Measurements from ENCODE around the gene STAT3. TPM values are rescaled to one million over a fixed set of nuclear protein-coding genes. Genes with fewer than 3 reads are reported as not detected.

STAT3 gene
- total and polyA plus RNA-seq, 5 donors: 46.9 to 192 (median 102) TPM

DNA sequence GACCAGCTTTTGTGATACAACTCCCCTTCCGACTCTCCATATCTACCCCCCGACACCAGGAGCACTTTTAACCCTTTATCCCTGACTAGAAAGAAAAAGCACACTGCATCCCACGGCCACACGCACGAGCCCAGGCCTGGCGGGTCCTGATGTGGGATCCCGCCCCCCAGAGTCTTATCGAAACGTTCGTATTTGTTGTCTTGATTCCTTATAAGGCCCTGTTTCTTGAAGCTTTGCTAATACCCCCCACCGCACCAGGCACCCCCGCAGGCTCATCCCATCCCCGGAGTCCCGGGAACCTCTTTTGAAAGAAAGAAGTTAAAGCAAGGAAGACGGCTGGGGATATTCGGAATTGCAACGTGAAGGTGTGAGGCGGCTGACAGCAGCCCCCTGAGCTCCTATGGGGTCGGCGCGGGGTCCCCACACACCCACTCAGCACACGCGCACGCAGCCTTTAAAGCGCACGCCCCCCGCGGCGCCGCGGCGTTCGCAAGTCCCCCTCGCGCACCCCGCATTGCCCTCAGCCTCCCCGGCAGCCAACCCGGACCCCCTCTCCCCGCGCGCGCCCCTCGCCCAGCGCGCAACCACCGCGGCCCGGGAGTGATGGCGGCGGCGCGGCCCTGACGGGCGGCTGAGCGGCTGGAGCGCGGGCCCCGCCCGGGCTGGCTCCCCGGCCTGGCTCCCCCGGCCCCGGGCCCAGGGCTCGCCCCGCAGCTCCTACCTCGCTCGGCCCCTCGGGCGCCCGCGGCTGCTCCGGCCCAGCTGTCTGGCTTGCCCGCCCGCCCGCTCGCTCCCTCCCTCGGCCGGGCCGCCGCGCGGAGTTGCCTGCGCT lies 112.5 kb downstream of the STAT3 start:
- peak; percentile 47 to 54 for ATAC-seq
- H3K27me3 ChIP-seq (ENCODE audit: control insufficient read depth, insufficient read depth): no peaks in the 10 kb centered on the region
- peak overlapping the region; percentile 100 for H3K4me3 ChIP-seq (ENCODE audit: low read length)
- H3K4me1 ChIP-seq (ENCODE audit: control insufficient read depth, insufficient read depth, low read length): no peaks in the 10 kb centered on the region
- no peaks in the 10 kb centered on the region for H3K9me3 ChIP-seq (ENCODE audit: control insufficient read depth, low read length)
- intact Hi-C loops (cut with DNase I): no loop called here
- peak in 1 of 3 donors; percentile 22 for DNase-seq
- WGBS: under 1% methylated on average over 82 of the region's 82 CpGs
- H3K27ac ChIP-seq (ENCODE audit: low read length): peak overlapping the region; percentile 80

DNA sequence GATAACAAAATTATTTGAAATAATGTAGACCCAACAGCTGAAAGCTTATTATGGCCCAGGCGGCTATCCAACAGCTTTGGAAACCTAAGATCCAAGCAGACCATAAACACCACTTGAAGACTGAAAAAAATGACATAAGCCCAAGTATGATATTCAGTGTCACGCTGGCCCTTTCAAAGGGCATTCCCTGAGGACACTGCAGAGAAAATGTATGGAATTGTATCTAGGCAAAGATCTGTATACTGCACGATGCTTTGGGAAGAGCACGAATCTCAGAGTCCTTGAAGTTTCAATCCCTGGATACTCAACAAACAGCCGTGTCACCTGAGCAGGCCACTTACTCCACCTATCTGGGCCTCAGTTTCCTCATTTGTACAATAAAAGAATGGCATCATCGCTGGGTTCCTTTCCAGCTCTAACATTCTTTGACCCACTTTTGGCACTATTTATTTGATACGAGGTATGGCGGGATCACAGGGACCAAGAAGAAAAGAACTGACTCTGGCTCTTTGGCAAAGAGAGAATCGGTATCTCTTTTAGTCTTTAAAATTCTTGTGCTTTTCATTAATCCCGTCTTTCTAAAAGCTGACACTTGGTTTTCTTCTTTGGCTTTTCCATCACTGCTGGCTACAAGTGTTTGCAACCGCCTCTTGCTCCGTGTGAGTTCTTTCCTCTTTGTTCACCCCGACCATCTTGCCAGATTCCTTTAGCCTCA lies 113.3 kb downstream of the STAT3 start:
- intact Hi-C loops (cut with DNase I): no loop called here
- Histone ChIP-seq H3K9me3 (ENCODE audit: control insufficient read depth, low read length) (no peaks in the 10 kb centered on the region), H3K4me3 (ENCODE audit: low read length) (peak overlapping the region; percentile 100), H3K4me1 (ENCODE audit: control insufficient read depth, insufficient read depth, low read length) (no peaks in the 10 kb centered on the region), H3K27ac (ENCODE audit: low read length) (no peak overlapping the region), H3K27me3 (ENCODE audit: control insufficient read depth, insufficient read depth) (no peaks in the 10 kb centered on the region)
- WGBS: 14% methylated on average over 13 of the region's 13 CpGs
- DNase-seq (no peak), ATAC-seq (peak in 1 of 2 donors; percentile 13)

DNA sequence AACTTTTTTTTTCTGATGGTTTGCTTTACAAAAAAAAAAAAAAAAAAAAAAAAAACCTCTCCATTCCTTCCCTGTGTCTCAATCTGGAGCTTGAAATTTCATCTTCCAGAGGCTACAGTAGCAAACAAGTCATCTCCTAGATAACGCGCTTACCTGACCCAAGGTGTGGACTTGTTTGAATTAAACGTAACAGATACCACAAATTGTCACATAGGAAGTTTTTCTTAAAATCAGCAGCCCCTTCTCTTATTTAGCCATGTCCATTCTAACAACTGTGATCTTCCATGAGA lies 114.0 kb downstream of the STAT3 start:
- Histone ChIP-seq H3K27ac (ENCODE audit: low read length) (no peak overlapping the region), H3K4me3 (ENCODE audit: low read length) (no peak overlapping the region), H3K27me3 (ENCODE audit: control insufficient read depth, insufficient read depth) (no peaks in the 10 kb centered on the region), H3K9me3 (ENCODE audit: control insufficient read depth, low read length) (no peaks in the 10 kb centered on the region), H3K4me1 (ENCODE audit: control insufficient read depth, insufficient read depth, low read length) (no peaks in the 10 kb centered on the region)
- intact Hi-C loops (cut with DNase I): no loop called here
- DNase-seq (no peak), ATAC-seq (no peak)
- WGBS: 89% methylated on average over 3 of the region's 3 CpGs

DNA sequence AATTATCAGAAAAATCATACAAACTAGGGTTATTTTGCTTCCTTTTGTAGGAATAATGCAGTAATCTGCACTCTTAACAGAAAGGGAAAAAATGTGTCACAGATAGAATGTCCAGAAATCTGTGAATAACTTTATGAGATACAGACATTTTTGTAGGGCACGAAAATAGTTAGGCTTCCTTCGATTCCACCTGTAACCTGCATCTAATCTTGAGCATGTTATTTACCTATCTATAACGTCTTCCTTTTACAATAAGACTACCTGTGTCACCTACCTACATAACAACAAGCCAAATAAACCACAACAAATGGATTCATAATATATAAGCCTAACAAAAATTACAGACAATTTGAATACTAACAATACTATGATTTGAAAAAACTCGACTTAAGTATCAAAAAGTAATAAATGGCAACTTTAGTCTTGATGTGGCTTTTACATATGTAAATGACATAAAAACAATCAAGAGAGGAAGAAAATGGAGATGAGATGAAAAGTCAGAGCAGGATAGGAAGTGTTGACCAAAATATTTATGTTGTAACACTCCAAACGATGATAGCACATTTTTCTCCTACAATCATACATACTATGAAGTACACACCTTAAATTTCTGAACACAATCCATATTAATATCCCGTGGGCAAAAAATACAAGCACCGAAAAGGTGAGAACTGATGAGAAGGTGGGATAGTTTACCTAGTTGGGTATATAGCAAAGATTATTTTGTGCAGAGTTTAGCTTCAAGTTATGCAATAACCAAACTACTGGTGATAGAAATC lies 114.6 kb downstream of the STAT3 start:
- Histone ChIP-seq H3K27ac (ENCODE audit: low read length) (no peak overlapping the region), H3K4me1 (ENCODE audit: control insufficient read depth, insufficient read depth, low read length) (no peaks in the 10 kb centered on the region), H3K9me3 (ENCODE audit: control insufficient read depth, low read length) (no peaks in the 10 kb centered on the region), H3K4me3 (ENCODE audit: low read length) (no peak overlapping the region), H3K27me3 (ENCODE audit: control insufficient read depth, insufficient read depth) (no peaks in the 10 kb centered on the region)
- no peak for ATAC-seq
- 77% methylated on average over 7 of the region's 7 CpGs for WGBS
- intact Hi-C loops (cut with DNase I): no loop called here
- no peak for DNase-seq

DNA sequence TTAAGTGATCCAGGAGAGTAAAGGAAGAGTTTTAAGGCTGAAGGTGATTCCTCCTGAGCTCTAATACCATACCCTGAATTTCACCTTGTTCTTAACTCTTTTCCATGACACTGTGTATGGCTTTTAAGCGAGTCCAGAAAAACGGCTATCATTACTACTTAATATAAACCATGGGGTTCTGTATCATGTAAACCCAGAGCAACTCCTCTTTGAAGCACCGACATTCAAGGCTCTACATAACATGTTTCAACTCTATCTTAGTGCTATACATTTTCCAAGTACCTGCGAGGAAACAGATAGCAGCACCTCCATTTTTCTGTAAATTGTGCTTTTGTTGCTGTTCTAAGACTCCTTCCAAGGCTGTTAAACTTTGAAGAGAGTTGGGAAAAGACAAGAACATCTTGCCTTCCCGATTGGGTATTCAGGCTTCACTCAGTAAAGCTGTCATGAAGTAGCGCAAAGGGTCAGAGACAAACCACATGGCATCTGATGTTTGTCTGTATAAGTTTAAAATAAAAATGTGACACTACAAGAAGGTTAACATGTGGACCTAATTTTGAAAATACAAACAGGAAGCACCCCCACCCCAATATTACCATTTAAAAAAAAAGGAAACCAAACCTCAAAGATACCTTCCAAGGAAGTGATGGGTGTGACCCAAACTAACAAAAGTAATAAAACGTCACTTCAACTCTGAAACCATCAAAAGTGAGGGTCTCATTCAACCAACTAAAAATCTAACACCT lies 115.9 kb downstream of the STAT3 start:
- ATAC-seq: no peak
- 67% methylated on average over 7 of the region's 7 CpGs for WGBS
- Histone ChIP-seq H3K9me3 (ENCODE audit: control insufficient read depth, low read length) (no peaks in the 10 kb centered on the region), H3K4me1 (ENCODE audit: control insufficient read depth, insufficient read depth, low read length) (no peaks in the 10 kb centered on the region), H3K27me3 (ENCODE audit: control insufficient read depth, insufficient read depth) (no peaks in the 10 kb centered on the region), H3K27ac (ENCODE audit: low read length) (no peak overlapping the region), H3K4me3 (ENCODE audit: low read length) (no peak overlapping the region)
- intact Hi-C loops (cut with DNase I): no loop called here
- DNase-seq: no peak

DNA sequence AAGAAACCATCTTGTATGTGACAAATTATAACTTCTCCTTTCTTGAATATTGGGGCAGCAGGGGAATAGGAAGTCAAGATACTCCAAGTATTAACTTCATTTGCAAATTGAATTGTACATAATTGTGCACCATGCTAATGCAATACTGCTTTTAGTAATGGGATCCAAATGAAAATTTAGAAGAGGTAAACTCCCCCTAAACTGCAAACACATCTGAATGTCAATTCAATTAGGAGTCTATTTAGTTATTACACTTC lies 116.5 kb downstream of the STAT3 start:
- H3K4me1 ChIP-seq (ENCODE audit: control insufficient read depth, insufficient read depth, low read length): no peaks in the 10 kb centered on the region

DNA sequence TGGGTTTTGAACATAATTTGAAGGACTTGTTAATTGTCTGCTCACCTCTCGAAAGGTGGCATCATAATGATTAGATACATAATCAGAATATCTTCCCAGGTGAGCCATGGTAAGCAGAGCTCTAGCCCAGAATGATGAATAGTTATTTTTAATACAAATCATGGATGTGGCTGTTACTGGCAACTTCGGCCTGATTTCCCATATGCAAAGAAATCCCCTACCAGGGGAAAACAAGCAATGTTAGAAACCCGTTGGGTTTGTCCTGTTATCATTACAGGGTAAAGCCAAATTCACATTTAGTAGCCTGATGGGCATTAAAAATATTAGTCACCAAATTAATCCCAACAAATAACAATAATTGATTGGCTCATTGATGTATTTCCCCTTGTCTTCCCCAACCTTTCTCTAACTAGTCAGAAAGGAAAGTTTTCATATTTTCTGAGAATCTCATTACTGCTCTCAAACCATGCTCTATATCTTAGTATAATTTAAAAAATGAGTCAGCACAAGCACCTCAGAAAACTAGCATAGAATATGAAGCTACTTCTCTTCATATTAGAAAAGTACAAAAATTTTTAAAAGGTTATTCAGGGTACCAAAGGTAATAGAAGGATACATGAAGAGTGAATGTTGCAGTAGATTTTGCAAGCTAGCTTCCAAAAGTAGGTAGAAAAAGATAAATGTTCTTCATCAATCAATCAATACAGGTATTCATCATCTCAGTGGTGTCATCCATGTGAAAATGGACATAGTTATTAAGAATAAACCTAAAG lies 117.0 kb downstream of the STAT3 start:
- no peaks in the 10 kb centered on the region for H3K27me3 ChIP-seq (ENCODE audit: control insufficient read depth, insufficient read depth)
- no peaks in the 10 kb centered on the region for H3K9me3 ChIP-seq (ENCODE audit: control insufficient read depth, low read length)
- H3K4me3 ChIP-seq (ENCODE audit: low read length): no peak overlapping the region
- intact Hi-C loops (cut with DNase I): no loop called here
- ATAC-seq (no peak), DNase-seq (no peak)
- WGBS: 83% methylated on average over 3 of the region's 3 CpGs
- H3K4me1 ChIP-seq (ENCODE audit: control insufficient read depth, insufficient read depth, low read length): no peaks in the 10 kb centered on the region
- no peak overlapping the region for H3K27ac ChIP-seq (ENCODE audit: low read length)

More for the DNA sequence above, 116.5 kb downstream of the STAT3 start:
- DNase-seq: no peak
- H3K9me3 ChIP-seq (ENCODE audit: control insufficient read depth, low read length): no peaks in the 10 kb centered on the region
- no peak for ATAC-seq
- H3K27ac ChIP-seq (ENCODE audit: low read length): no peak overlapping the region
- H3K4me3 ChIP-seq (ENCODE audit: low read length): no peak overlapping the region
- intact Hi-C loops (cut with DNase I): no loop called here
- no peaks in the 10 kb centered on the region for H3K27me3 ChIP-seq (ENCODE audit: control insufficient read depth, insufficient read depth)

DNA sequence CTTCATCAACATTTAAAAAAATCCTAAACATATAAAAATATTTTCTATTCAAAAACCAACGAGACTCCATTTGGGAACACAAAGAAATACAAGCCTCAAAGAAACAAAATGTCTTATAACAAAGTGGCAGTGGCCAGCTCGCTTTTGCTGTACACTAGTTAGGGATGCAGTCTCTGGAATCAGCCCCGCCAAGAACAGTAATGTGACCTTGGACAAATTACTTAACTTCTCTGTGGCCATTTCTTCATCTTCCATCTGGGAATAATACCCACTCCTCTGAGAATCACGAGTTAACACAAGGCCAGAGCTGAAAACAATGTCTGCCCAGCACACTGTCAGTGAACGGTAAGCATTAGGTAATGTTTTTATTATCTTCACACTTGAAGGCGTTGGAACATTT lies 117.6 kb downstream of the STAT3 start:
- Histone ChIP-seq H3K27me3 (ENCODE audit: control insufficient read depth, insufficient read depth) (no peaks in the 10 kb centered on the region), H3K4me1 (ENCODE audit: control insufficient read depth, insufficient read depth, low read length) (no peaks in the 10 kb centered on the region), H3K4me3 (ENCODE audit: low read length) (no peak overlapping the region), H3K9me3 (ENCODE audit: control insufficient read depth, low read length) (no peaks in the 10 kb centered on the region), H3K27ac (ENCODE audit: low read length) (no peak overlapping the region)
- intact Hi-C loops (cut with DNase I): no loop called here
- peak in 1 of 3 donors; percentile 15 for DNase-seq
- no peak for ATAC-seq
- WGBS: 59% methylated on average over 6 of the region's 6 CpGs

DNA sequence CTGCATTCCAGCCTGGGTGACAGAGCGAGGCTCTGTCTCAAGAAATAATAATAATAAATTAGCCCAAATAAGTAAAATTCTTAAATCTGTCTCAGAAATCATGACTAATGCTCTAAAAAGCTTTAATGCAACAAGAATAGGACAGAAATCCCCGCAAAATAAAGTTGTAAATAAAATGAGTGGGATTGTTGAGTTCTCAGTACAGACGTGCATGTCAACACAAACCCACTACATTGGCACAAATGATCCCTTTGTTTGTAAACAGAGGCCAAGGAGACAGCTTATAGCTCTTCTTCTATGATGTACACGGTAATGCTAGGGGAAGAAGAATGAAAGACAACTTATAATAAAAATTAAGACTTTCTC lies 118.1 kb downstream of the STAT3 start:
- no peaks in the 10 kb centered on the region for H3K4me1 ChIP-seq (ENCODE audit: control insufficient read depth, insufficient read depth, low read length)
- no peaks in the 10 kb centered on the region for H3K27me3 ChIP-seq (ENCODE audit: control insufficient read depth, insufficient read depth)
- no peak for ATAC-seq
- no peaks in the 10 kb centered on the region for H3K9me3 ChIP-seq (ENCODE audit: control insufficient read depth, low read length)
- intact Hi-C loops (cut with DNase I): no loop called here
- H3K4me3 ChIP-seq (ENCODE audit: low read length): no peak overlapping the region
- WGBS: 81% methylated on average over 4 of the region's 4 CpGs
- DNase-seq: no peak
- H3K27ac ChIP-seq (ENCODE audit: low read length): no peak overlapping the region

DNA sequence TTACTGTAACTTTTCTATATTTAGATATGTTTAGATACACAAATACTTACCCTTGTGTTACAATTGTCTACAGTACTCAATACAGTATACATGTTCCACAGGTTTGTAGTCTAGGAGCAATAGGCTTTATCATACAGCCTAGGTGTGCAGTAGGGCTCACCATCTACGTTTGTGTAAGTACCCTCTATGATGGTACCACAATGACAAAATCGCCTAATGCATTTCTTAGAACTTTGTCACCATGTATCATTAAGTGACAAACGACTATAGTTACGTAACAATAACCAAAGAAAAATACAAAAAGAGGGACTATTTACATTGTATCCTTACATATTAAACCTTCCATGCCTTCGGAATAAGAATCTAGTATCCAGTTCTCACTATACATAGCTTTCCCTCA lies 120.0 kb downstream of the STAT3 start:
- Histone ChIP-seq H3K27ac (ENCODE audit: low read length) (no peak overlapping the region), H3K4me1 (ENCODE audit: control insufficient read depth, insufficient read depth, low read length) (no peaks in the 10 kb centered on the region), H3K4me3 (ENCODE audit: low read length) (no peak overlapping the region), H3K27me3 (ENCODE audit: control insufficient read depth, insufficient read depth) (no peaks in the 10 kb centered on the region), H3K9me3 (ENCODE audit: control insufficient read depth, low read length) (no peaks in the 10 kb centered on the region)
- intact Hi-C loops (cut with DNase I): no loop called here
- no peak for DNase-seq
- WGBS: 87% methylated on average over 5 of the region's 5 CpGs
- no peak for ATAC-seq
